ENCODE measurements around the gene GAS2L2. TPM values are rescaled to one million over a fixed set of nuclear protein-coding genes. Genes with fewer than 3 reads are reported as not detected.

Gene GAS2L2
- total RNA-seq, 1 experiment from 2014 or later, result not detected

DNA sequence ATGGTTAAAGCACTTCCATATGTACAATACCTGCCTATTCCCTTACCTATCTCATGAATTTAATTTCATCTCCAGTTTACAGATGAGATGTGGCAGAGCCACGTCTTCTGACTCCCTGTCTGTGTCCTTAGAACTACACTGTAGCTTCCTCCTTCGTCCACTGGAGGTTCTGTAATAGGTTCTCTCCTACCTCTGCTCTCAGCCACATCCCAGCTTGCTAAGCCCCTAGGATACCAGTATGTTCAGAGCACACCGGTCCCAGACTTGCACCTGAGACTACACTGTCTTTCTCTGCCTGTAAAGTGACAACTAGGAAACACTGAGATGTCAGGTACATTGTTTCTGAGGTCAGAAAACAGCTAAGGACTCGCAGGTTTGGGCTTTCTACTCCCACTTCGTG, 25.4 kb downstream of the GAS2L2 start:
- Histone ChIP-seq H3K4me1 (ENCODE audit: insufficient read depth, low read length) (no peaks in the 10 kb centered on the region), H3F3A (ENCODE audit: low read length, unreplicated experiment) (no peaks in the 10 kb centered on the region), H3K27ac (ENCODE audit: low read length) (no peak overlapping the region), H3K9me2 (replicated peaks; ENCODE audit: low read length) (no peaks in the 10 kb centered on the region), H3K9ac (ENCODE audit: low read length) (no peak overlapping the region), H2AFZ (ENCODE audit: low read length) (no peak overlapping the region), H3K27me3 (ENCODE audit: low read length) (no peaks in the 10 kb centered on the region), H3K79me2 (ENCODE audit: low read length) (no peaks in the 10 kb centered on the region), H3K36me3 (ENCODE audit: low read depth, low read length) (peaks cover 19% of the 10 kb centered on the region), H3K4me3 (ENCODE audit: low read length) (no peak overlapping the region), H4K20me1 (ENCODE audit: low read length) (no peaks in the 10 kb centered on the region), H3K4me2 (ENCODE audit: low read length) (no peak overlapping the region), H3K9me3 (ENCODE audit: low read length) (no peaks in the 10 kb centered on the region)
- BruUV-seq (replicated peaks), result no TSS peak
- ChIA-PET POLR2A (ENCODE audit: unreplicated experiment) (no interaction called here), CTCF (no interaction called here)
- ATAC-seq (no peak), DNase-seq (no peak)
- TF ChIP-seq, protein P1, sequence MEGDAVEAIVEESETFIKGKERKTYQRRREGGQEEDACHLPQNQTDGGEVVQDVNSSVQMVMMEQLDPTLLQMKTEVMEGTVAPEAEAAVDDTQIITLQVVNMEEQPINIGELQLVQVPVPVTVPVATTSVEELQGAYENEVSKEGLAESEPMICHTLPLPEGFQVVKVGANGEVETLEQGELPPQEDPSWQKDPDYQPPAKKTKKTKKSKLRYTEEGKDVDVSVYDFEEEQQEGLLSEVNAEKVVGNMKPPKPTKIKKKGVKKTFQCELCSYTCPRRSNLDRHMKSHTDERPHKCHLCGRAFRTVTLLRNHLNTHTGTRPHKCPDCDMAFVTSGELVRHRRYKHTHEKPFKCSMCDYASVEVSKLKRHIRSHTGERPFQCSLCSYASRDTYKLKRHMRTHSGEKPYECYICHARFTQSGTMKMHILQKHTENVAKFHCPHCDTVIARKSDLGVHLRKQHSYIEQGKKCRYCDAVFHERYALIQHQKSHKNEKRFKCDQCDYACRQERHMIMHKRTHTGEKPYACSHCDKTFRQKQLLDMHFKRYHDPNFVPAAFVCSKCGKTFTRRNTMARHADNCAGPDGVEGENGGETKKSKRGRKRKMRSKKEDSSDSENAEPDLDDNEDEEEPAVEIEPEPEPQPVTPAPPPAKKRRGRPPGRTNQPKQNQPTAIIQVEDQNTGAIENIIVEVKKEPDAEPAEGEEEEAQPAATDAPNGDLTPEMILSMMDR (conservative IDR thresholded peaks at IDR 0.05; ENCODE audit: low read depth, low read length), result no peak
- no peak for TF ChIP-seq EZH2 (IDR thresholded peaks at IDR 0.05; ENCODE audit: low read length, unreplicated experiment)
- TF ChIP-seq EZH2phosphoT487 (IDR thresholded peaks at IDR 0.05; ENCODE audit: borderline replicate concordance, low read length), result no peak
- intact Hi-C loops (cut with micrococcal nuclease), result no loop called here

DNA sequence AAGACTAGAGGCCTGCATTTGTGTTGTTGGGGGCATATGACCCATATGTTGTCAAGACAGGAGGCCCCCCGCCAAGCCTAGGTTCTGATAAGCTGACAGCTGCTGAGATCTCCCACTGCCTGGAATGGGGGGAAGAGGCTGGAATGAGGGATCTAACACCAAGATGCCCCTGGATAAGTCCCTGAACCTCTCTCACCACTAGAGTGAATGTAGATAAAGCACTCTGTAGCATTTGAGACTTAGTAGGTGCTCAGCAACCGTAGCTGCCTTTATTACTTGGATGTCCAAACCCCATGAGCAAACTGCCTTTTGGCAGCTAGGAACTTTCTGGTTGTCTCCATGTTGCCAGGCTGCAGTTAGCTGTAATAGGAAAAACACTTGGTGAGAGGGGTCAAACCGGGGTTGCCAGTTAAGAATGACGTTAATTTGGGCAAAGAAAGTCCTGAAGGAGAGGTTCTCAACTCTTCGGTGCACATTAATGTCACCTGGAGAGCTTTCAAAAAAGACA, 26.0 kb downstream of the GAS2L2 start:
- no peak for DNase-seq
- CTCF ChIA-PET, result no interaction called here
- Histone ChIP-seq H3K79me2 (ENCODE audit: low read length) (no peaks in the 10 kb centered on the region), H3K9ac (ENCODE audit: low read length) (no peak overlapping the region), H3K27me3 (ENCODE audit: low read length) (no peaks in the 10 kb centered on the region), H3K9me3 (ENCODE audit: low read length) (no peaks in the 10 kb centered on the region), H3F3A (ENCODE audit: low read length, unreplicated experiment) (no peaks in the 10 kb centered on the region), H2AFZ (ENCODE audit: low read length) (no peak overlapping the region), H4K20me1 (ENCODE audit: low read length) (no peaks in the 10 kb centered on the region), H3K4me3 (ENCODE audit: low read length) (no peak overlapping the region), H3K27ac (ENCODE audit: low read length) (no peak overlapping the region), H3K4me1 (ENCODE audit: insufficient read depth, low read length) (no peaks in the 10 kb centered on the region), H3K36me3 (ENCODE audit: low read depth, low read length) (peaks cover 19% of the 10 kb centered on the region), H3K9me2 (replicated peaks; ENCODE audit: low read length) (no peaks in the 10 kb centered on the region), H3K4me2 (ENCODE audit: low read length) (no peak overlapping the region)
- intact Hi-C loops (cut with micrococcal nuclease), result no loop called here
- no peak for ATAC-seq
- BruUV-seq (replicated peaks), result no TSS peak
- no peak for TF ChIP-seq EZH2 (IDR thresholded peaks at IDR 0.05; ENCODE audit: low read length, unreplicated experiment)
- TF ChIP-seq, protein P1 (conservative IDR thresholded peaks at IDR 0.05; ENCODE audit: low read depth, low read length), result no peak
- no peak for TF ChIP-seq EZH2phosphoT487 (IDR thresholded peaks at IDR 0.05; ENCODE audit: borderline replicate concordance, low read length)
- POLR2A ChIA-PET (ENCODE audit: unreplicated experiment), result no interaction called here

DNA sequence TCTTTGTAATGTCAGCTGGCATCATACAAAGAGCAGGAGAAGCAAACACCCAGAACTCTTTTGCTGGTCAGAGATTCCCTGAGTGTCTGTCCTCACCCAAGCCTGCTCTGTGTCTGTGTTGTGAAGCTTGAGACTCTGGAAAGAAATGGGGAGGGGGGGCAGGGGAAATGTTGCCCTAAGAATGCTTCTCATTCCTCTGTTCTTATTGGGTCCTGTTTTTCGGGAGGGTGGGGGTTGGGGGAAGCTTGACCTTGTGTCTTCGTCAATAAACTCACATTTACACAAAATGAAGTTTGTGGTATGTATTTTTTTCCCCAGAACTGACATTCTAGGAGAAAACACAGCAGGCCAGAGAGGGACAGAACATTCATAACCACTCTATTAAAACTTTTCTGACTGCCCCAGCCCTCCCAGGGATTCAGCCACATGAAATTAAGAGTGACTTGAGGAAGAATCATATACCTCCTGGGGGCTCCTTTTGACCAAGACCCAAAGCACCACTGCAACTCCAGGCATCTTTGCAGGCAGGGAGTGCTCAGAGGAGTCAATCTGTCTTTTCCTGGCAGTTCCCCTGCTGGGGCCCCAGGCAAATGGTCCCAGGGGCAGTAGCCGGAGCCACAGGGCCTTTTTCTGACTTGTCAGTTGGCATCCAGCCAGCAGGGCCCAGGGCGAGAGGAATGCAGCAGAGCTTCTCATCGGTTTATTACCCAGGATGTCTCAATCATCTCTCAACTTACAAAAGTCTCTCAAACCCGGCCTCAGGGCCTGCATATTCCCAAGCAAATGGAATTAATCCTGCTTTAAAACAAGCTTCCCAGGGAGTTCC, 26.7 kb downstream of the GAS2L2 start:
- no peak overlapping the region for H3K27ac ChIP-seq (ENCODE audit: low read length)
- H3K9me3 ChIP-seq (ENCODE audit: low read length), result no peaks in the 10 kb centered on the region
- peaks cover 19% of the 10 kb centered on the region for H3K36me3 ChIP-seq (ENCODE audit: low read depth, low read length)
- H2AFZ ChIP-seq (ENCODE audit: low read length), result no peak overlapping the region
- no peaks in the 10 kb centered on the region for H3K9me2 ChIP-seq (replicated peaks; ENCODE audit: low read length)
- no peaks in the 10 kb centered on the region for H4K20me1 ChIP-seq (ENCODE audit: low read length)
- DNase-seq (peak; percentile 58), ATAC-seq (no peak)
- H3K27me3 ChIP-seq (ENCODE audit: low read length), result no peaks in the 10 kb centered on the region
- POLR2A ChIA-PET (ENCODE audit: unreplicated experiment), result no interaction called here
- CTCF ChIA-PET, result no interaction called here
- no peaks in the 10 kb centered on the region for H3K4me1 ChIP-seq (ENCODE audit: insufficient read depth, low read length)
- no peak overlapping the region for H3K4me2 ChIP-seq (ENCODE audit: low read length)
- no peak overlapping the region for H3K9ac ChIP-seq (ENCODE audit: low read length)
- no peak overlapping the region for H3K4me3 ChIP-seq (ENCODE audit: low read length)
- TF ChIP-seq EZH2phosphoT487 (IDR thresholded peaks at IDR 0.05; ENCODE audit: borderline replicate concordance, low read length) (no peak), EZH2 (IDR thresholded peaks at IDR 0.05; ENCODE audit: low read length, unreplicated experiment) (no peak)
- TF ChIP-seq, protein P1 (conservative IDR thresholded peaks at IDR 0.05; ENCODE audit: low read depth, low read length), result no peak
- no TSS peak for BruUV-seq (replicated peaks)
- no peaks in the 10 kb centered on the region for H3F3A ChIP-seq (ENCODE audit: low read length, unreplicated experiment)
- no peaks in the 10 kb centered on the region for H3K79me2 ChIP-seq (ENCODE audit: low read length)
- intact Hi-C loops (cut with micrococcal nuclease), result no loop called here
